GM12892 (cell line): ENCODE results near the gene MIA.

Experiments
- POLR2A ChIP-seq: IDR thresholded peaks from 2 replicates; pipeline ENCODE4 v1.6.1; 2011; ENCODE audit warnings: low read depth, low read length, control low read depth
- TAF1 ChIP-seq: IDR thresholded peaks from 2 replicates; pipeline ENCODE4 v1.6.1; 2011; ENCODE audit warnings: low read depth, mild to moderate bottlenecking, control low read depth, low read length, borderline replicate concordance

DNA sequence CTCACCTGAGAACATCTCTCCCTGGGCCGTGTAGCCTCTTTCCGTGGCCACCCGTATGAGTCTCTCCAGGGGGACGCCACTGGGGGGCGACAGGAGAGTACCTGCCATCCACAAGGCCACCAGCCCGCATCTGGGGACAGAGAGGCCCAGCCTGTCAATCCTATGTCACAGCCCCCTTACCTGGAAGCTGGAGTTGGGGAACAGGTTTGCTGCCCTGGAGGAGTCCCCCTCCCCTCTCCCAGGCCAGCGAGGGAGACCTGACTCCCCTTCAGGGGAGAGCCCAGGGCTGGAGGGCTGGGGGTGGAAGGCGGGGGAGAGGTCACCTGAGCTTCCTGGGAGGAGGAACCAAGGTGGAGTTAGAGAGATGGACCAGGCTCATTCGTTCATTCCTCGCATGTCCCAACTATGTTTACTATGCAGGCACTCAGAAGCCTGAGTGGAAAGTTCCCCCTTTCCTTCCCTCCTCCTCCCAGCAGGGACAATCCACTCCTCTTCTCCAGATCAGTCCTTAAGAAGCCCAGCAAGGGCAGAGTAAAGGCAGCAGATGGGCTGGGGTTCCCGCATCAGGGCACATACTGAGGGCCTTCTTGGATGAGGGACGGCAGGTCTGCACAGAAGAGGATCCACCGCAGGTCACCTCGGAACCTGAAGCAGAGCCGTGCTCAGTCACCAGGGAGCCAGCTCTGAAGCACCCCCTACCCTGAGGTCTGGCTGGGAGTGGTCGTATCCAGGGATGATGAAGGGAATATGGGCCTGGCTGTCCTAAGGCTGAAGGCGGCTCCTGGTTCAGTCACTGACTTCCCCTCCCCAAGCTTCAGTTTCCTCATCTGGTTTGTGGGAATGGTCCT lies 30.5 kb upstream of the MIA start:
- TF ChIP-seq POLR2A (no peak), TAF1 (no peak)
